Measurements from ENCODE around the gene ITGB4. TPM values are rescaled to one million over a fixed set of nuclear protein-coding genes. Genes with fewer than 3 reads are reported as not detected.

Gene ITGB4
- total RNA-seq, 1 experiment from 2014 or later = 568 TPM

DNA sequence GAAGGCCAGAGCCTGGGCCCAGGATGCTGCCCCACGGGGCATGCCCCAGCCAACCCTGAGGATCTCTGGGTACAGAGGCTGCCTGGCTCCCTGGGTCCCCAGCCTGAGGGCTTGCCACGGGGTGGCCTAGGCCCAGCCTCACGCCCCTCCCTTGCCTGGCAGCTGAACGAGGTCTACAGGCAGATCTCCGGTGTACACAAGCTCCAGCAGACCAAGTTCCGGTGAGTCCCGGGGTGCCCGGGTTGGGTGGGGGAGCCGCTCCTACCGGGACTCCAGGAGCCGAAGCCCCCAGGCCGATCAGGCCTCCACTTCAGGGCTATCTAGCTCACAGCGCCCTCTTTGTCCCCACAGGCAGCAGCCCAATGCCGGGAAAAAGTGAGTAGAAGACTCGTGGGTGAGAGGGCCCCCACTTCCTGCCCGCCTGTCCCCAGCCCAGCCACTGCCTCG, 19.4 kb downstream of the ITGB4 start:
- Histone ChIP-seq H3K27ac (ENCODE audit: low read depth, low read length) (no peak overlapping the region; the same call in 1 of the 2 replicates), H3K4me1 (ENCODE audit: control insufficient read depth in 1 of 2, insufficient read depth in 2 of 2, low read length in 2 of 2) (no peaks in the 10 kb centered on the region), H3K9ac (ENCODE audit: low read length) (no peak overlapping the region), H3K9me3 (ENCODE audit: control insufficient read depth in 1 of 2, insufficient read depth in 1 of 2, low read depth in 1 of 2, low read length in 2 of 2) (no peaks in the 10 kb centered on the region), H3K4me2 (ENCODE audit: low read length) (no peak overlapping the region), H3K9me2 (ENCODE audit: insufficient read depth) (no peaks in the 10 kb centered on the region), H4K20me1 (ENCODE audit: insufficient read depth) (no peaks in the 10 kb centered on the region), H3K4me3 (replicated peaks in 1 of 2; ENCODE audit: low read depth in 1 of 2, low read length in 2 of 2) (no peak overlapping the region), H2AFZ (ENCODE audit: low read depth, low read length, poor library complexity, severe bottlenecking) (no peak overlapping the region), H3K36me3 (ENCODE audit: control insufficient read depth in 1 of 2, insufficient read depth in 2 of 2, low read length in 2 of 2) (peaks cover 34 to 79% of the 10 kb centered on the region in 2 experiments), H3K79me2 (ENCODE audit: insufficient read depth, low read length) (no peaks in the 10 kb centered on the region; the same call in 1 of the 2 replicates), H3K27me3 (ENCODE audit: insufficient read depth, low read length) (no peaks in the 10 kb centered on the region)
- no peak for TF ChIP-seq SP1 (IDR thresholded peaks at IDR 0.05; ENCODE audit: low read depth)
- TF ChIP-seq TCF7L2 (IDR thresholded peaks at IDR 0.05; ENCODE audit: borderline replicate concordance, extremely low read depth, insufficient read depth, insufficient read length) = no peak
- no peak for TF ChIP-seq POLR2A (IDR thresholded peaks at IDR 0.05; ENCODE audit: borderline replicate concordance, extremely low read depth, insufficient read depth, insufficient read length)
- no peak for TF ChIP-seq FOSL1 (IDR thresholded peaks at IDR 0.05; ENCODE audit: low read depth)
- TF ChIP-seq EZH2phosphoT487 (IDR thresholded peaks at IDR 0.05; ENCODE audit: borderline replicate concordance) = no peak
- TF ChIP-seq CEBPB (IDR thresholded peaks at IDR 0.05; ENCODE audit: low read depth) = no peak
- no peak for TF ChIP-seq SRF (IDR thresholded peaks at IDR 0.05; ENCODE audit: low read depth)
- TF ChIP-seq EZH2 (IDR thresholded peaks at IDR 0.05) = no peak
- no peak for TF ChIP-seq ZFX (IDR thresholded peaks at IDR 0.05)
- no peak for TF ChIP-seq ELF1 (IDR thresholded peaks at IDR 0.05; ENCODE audit: borderline replicate concordance, low read depth)
- TF ChIP-seq CTCF (IDR thresholded peaks at IDR 0.05 in 2 of 3, conservative IDR thresholded peaks at IDR 0.05 in 1 of 3; ENCODE audit: borderline replicate concordance in 1 of 3, insufficient read depth in 1 of 3, low read depth in 2 of 3, low read length in 2 of 3) = no peak
- TF ChIP-seq EGR1 (IDR thresholded peaks at IDR 0.05; ENCODE audit: low read depth) = no peak
- no peak for TF ChIP-seq YY1 (IDR thresholded peaks at IDR 0.05; ENCODE audit: extremely low read depth, insufficient replicate concordance, low read depth, low read length)
- no peak for TF ChIP-seq REST (IDR thresholded peaks at IDR 0.05; ENCODE audit: low read depth)
- no peak for TF ChIP-seq CBX3 (IDR thresholded peaks at IDR 0.05; ENCODE audit: low read depth)
- no peak; the same call in 1 of the 2 replicates for TF ChIP-seq POLR2AphosphoS5 (IDR thresholded peaks at IDR 0.05; ENCODE audit: low read depth, low read length)
- ChIA-PET RAD21 (ENCODE audit: low non-redundant PET in 1 of 2, low total read pairs in 2 of 2, uncharacterized antibody in 2 of 2, unreplicated experiment in 2 of 2) (no interaction called here), CTCF (no interaction called here), POLR2A (no interaction called here)
- DNase-seq (ENCODE audit: low read depth, low spot score) (no peak), ATAC-seq (peak; percentile 13; the same call in 1 of the 2 replicates)
- BruUV-seq (replicated peaks) = no TSS peak
- intact Hi-C loops (cut with micrococcal nuclease) = loop anchor here (10.0 kb wide), 1 partner anchor 226 kb away; the partner anchor contains the start of genes CASKIN2 and TSEN54
